ENCODE measurements around the gene INHBC. TPM values are rescaled to one million over a fixed set of nuclear protein-coding genes. Genes with fewer than 3 reads are reported as not detected.
"Not testable (repeated sequence)": the region's sequence is repeated elsewhere in the genome, so short reads cannot be mapped to it uniquely, and the experiment has no call there.

The INHBC gene
- total RNA-seq, 4 donors from 2014 or later = 0.20 to 0.35 TPM; not detected in 2

DNA sequence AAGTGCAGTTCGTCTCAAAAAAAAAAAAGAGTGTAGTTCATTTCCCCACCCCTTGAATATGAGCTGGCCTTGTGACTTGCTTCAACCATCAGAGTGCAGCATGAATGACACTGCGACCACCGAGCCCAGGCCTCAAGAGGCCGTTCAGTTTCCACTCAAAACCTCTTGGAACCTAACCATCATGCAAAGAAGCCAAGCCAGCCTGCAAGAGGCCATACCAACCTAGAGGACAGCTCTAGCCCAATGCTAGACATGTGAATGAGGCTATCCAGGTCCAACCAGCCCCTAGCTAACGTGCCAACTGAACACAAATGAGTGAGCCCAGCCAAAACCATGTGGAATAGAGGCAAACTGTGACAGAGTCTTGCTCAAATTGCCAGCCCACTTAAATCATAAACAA lies 33.4 kb upstream of the INHBC start:
- Histone ChIP-seq H3K27ac (no peak overlapping the region), H3K36me3 (no peaks in the 10 kb centered on the region), H3K9me3 (no peaks in the 10 kb centered on the region), H3K4me1 (no peaks in the 10 kb centered on the region), H3K27me3 (no peaks in the 10 kb centered on the region), H3K4me3 (no peak overlapping the region)
- TF ChIP-seq POLR2A (IDR thresholded peaks at IDR 0.05) = no peak
- TF ChIP-seq, protein P1, sequence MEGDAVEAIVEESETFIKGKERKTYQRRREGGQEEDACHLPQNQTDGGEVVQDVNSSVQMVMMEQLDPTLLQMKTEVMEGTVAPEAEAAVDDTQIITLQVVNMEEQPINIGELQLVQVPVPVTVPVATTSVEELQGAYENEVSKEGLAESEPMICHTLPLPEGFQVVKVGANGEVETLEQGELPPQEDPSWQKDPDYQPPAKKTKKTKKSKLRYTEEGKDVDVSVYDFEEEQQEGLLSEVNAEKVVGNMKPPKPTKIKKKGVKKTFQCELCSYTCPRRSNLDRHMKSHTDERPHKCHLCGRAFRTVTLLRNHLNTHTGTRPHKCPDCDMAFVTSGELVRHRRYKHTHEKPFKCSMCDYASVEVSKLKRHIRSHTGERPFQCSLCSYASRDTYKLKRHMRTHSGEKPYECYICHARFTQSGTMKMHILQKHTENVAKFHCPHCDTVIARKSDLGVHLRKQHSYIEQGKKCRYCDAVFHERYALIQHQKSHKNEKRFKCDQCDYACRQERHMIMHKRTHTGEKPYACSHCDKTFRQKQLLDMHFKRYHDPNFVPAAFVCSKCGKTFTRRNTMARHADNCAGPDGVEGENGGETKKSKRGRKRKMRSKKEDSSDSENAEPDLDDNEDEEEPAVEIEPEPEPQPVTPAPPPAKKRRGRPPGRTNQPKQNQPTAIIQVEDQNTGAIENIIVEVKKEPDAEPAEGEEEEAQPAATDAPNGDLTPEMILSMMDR (IDR thresholded peaks at IDR 0.05 in 4 of 5, conservative IDR thresholded peaks at IDR 0.05 in 1 of 5) = no peak
- ATAC-seq = no peak
- no peak for DNase-seq
- intact Hi-C loops (cut with DNase I; ENCODE audit: low total_unique reads) = no loop called here
- in situ Hi-C loops (cut with MboI; ENCODE audit: low sequenced_read_pairs in 4 of 4) = no loop called here

DNA sequence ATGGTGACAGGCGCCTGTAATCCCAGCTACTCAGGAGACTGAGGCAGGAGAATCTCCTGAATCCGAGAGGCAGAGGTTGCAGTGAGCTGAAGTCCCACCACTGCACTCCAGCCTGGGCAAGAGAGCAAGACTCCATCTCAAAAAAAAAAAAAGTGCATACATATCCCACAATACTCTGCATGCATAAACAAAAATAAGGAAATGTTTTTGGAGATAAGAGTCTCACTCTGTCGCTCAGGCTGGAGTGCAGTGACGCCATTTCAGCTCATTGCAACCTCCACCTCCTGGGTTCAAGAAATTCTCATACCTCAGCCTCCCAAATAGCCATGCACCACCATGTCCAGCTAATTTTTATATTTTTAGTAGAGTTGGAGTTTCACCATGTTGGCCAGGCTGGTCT lies 32.4 kb upstream of the INHBC start:
- H3K27ac ChIP-seq; intact Hi-C loops (cut with DNase I; ENCODE audit: low total_unique reads); in situ Hi-C loops (cut with MboI; ENCODE audit: low sequenced_read_pairs in 4 of 4): not testable (repeated sequence)

GRCh38 chr12:57404966-57405640 lies 29.5 kb upstream of the INHBC start:
- Histone ChIP-seq H3K9me3 (no peaks in the 10 kb centered on the region), H3K4me3 (no peak overlapping the region), H3K36me3 (no peaks in the 10 kb centered on the region), H3K27me3 (no peaks in the 10 kb centered on the region), H3K27ac (no peak overlapping the region), H3K4me1 (no peaks in the 10 kb centered on the region)
- ATAC-seq = no peak
- no peak for DNase-seq
- in situ Hi-C loops (cut with MboI; ENCODE audit: low sequenced_read_pairs in 4 of 4) (no loop called here), intact Hi-C loops (cut with DNase I; ENCODE audit: low total_unique reads) (no loop called here)
- TF ChIP-seq, protein P1 (IDR thresholded peaks at IDR 0.05 in 4 of 5, conservative IDR thresholded peaks at IDR 0.05 in 1 of 5) = no peak
- TF ChIP-seq POLR2A (IDR thresholded peaks at IDR 0.05) = no peak

More for the DNA sequence above, 32.4 kb upstream of the INHBC start:
- H3K4me3 ChIP-seq, H3K9me3 ChIP-seq, DNase-seq, H3K36me3 ChIP-seq, ATAC-seq, H3K4me1 ChIP-seq, H3K27me3 ChIP-seq: not testable (repeated sequence)

DNA sequence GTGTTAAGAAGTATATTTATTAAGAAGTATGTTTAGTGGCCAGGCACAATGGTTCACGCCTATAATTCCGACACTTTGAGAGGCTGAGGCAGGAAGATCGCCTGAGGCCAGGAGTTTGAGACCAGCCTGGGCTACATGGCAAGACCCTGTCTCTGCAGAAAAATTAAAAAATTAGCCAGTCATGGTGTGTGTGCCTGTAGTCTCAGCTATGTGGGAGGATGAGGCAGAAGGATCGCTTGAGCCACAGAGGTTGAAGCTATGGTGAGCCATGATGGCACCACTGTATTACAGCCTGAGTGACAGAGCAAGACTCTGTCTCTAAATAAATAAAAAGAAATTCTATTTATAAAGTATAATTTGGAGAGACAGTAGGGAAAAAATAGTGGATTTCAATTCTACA lies 24.1 kb upstream of the INHBC start:
- intact Hi-C loops (cut with DNase I; ENCODE audit: low total_unique reads) (no loop called here), in situ Hi-C loops (cut with MboI; ENCODE audit: low sequenced_read_pairs in 4 of 4) (no loop called here)
- no peak for ATAC-seq

GRCh38 chr12:57414160-57414559 lies 20.4 kb upstream of the INHBC start:
- DNase-seq; in situ Hi-C loops (cut with MboI; ENCODE audit: low sequenced_read_pairs in 4 of 4); H3K4me3 ChIP-seq; H3K27ac ChIP-seq; intact Hi-C loops (cut with DNase I; ENCODE audit: low total_unique reads); ATAC-seq; H3K27me3 ChIP-seq; H3K9me3 ChIP-seq; H3K36me3 ChIP-seq: not testable (repeated sequence)
- H3K4me1 ChIP-seq = peaks cover 10% of the 10 kb centered on the region in 2 donors

More for the DNA sequence above, 24.1 kb upstream of the INHBC start:
- no peaks in the 10 kb centered on the region for H3K27me3 ChIP-seq
- H3K4me1 ChIP-seq = peaks cover 0 to 6% of the 10 kb centered on the region in 2 donors
- H3K9me3 ChIP-seq = no peaks in the 10 kb centered on the region
- H3K27ac ChIP-seq = no peak overlapping the region
- H3K36me3 ChIP-seq = no peaks in the 10 kb centered on the region
- DNase-seq = no peak
- TF ChIP-seq, protein P1 (IDR thresholded peaks at IDR 0.05 in 4 of 5, conservative IDR thresholded peaks at IDR 0.05 in 1 of 5) = no peak
- TF ChIP-seq POLR2A (IDR thresholded peaks at IDR 0.05) = no peak
- H3K4me3 ChIP-seq = no peak overlapping the region

- no peak for ATAC-seq
- intact Hi-C loops (cut with DNase I; ENCODE audit: low total_unique reads) = loop anchor here (5.0 kb wide), 1 partner anchor 37 kb away; no protein-coding TSS in a partner anchor
- H3K4me3 ChIP-seq = no peak overlapping the region
- H3K4me1 ChIP-seq = peaks cover 10% of the 10 kb centered on the region in 2 donors
- in situ Hi-C loops (cut with MboI; ENCODE audit: low sequenced_read_pairs in 4 of 4) = no loop called here
- H3K9me3 ChIP-seq = no peaks in the 10 kb centered on the region
- no peaks in the 10 kb centered on the region for H3K36me3 ChIP-seq
- DNase-seq = no peak
- no peak for TF ChIP-seq POLR2A (IDR thresholded peaks at IDR 0.05)
- no peaks in the 10 kb centered on the region for H3K27me3 ChIP-seq
- H3K27ac ChIP-seq = no peak overlapping the region
These were observed 19.5 kb upstream of the INHBC start for GRCh38 chr12:57415088-57415487.
